Peyer's patch (tissue), 4 donors: Measurements from ENCODE around the gene LRBA. TPM values are rescaled to one million over a fixed set of nuclear protein-coding genes. Genes with fewer than 3 reads are reported as not detected.

Experiments
- DNase-seq, 3 donors: peaks; one replicate each; pipeline ENCODE4 v3.0.0-alpha.2; 2017 to 2019
- H3K27ac ChIP-seq, 4 donors: fragments of 200-600 bp; sonication (generic); one replicate each; pipeline ENCODE4 v1.5.1; 2016 to 2019
- H3K27me3 ChIP-seq, 2 donors: fragments of 200-600 bp; sonication (generic); one replicate each; pipeline ENCODE4 v1.5.1; 2019
- H3K36me3 ChIP-seq, 3 donors: fragments of 200-600 bp; sonication (generic); one replicate each; pipeline ENCODE4 v1.5.1; 2016 to 2019
- H3K4me1 ChIP-seq, 4 donors: fragments of 200-600 bp; sonication (generic); one replicate each; pipeline ENCODE4 v1.5.1; 2016 to 2019
- H3K4me3 ChIP-seq, 4 donors: fragments of 200-600 bp; sonication (generic); 1 replicate in 3 of 4; 2 replicates in 1 of 4; pipeline ENCODE4 v1.5.1; 2016 to 2019; ENCODE audit warnings: mild to moderate bottlenecking in 1 of 4
- H3K9me3 ChIP-seq, 4 donors: fragments of 200-600 bp; sonication (generic); one replicate each; pipeline ENCODE4 v1.5.1; 2016 to 2019; ENCODE audit warnings: mild to moderate bottlenecking in 1 of 4
- POLR2A ChIP-seq, 2 donors: fragments of 450-650 bp; IDR thresholded peaks; one replicate each; pipeline ENCODE4 v1.5.1; 2017; ENCODE audit warnings: antibody characterized with exemption in 2 of 2, mild to moderate bottlenecking in 2 of 2, moderate library complexity in 2 of 2
- total RNA-seq, 4 donors: library from RNA; depleted of rRNA; stranded (reverse); fragments of >200 nt; gene quantifications; one replicate each; pipeline ENCODE4 v1.1.0, GENCODE V29; 2016
- TF ChIP-seq, protein P1 (sequence below), 6 experiments: fragments of 450-650 bp in 4 of 6; fragments of 200-600 bp in 2 of 6; sonication (generic) in 1 of 6; IDR thresholded peaks; one replicate each; pipeline ENCODE4 v1.5.1; 2017 to 2019; ENCODE audit warnings: antibody characterized with exemption in 6 of 6, mild to moderate bottlenecking in 3 of 6, moderate library complexity in 1 of 6

LRBA gene
- total RNA-seq, 4 donors from 2014 or later, result 71.5 to 120 (median 91.7) TPM

DNA sequence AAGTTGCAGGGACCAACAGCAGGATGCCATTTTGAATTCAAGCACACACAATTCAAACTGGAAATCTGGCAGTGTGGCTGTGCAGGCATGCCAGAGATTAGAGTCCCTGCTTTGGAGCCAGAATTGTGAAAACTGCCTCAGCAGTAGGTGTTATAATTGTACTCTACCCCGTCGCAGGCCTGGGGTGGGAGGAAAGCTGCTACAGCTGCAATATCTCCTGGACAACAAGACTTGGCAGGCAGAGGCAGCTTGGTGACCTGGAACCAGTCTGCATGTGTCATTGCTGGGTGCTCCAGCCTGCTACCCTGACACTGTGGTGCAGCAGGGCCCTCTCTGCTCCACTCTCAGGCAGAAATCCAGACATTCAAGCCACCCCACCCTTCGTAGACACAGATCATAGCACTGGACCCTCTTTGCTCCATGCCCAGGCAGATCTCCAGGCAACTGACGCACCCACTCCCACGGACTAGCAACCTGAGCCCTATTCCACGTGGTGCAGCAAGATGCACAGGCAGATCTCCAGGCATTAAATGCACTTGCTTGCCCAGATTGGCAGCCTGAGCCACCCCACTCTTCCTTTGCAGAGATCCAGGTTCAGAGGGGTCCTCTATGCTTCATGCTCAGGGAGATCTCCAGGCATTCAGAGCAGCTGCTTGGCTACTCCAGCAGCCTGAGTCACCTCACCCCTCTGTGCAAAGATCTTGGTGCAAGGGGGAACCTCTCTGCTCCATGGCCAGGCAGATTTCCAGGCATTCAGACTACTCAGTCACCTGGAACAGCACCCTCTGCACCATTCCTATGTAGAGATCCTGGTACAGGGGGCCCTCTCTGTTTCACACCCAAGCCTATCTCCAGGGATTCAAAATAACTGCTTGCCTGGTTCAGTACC is 140.5 kb downstream of the LRBA start:
- no peak for DNase-seq
- H3K4me1 ChIP-seq, result no peaks in the 10 kb centered on the region
- no peak overlapping the region for H3K4me3 ChIP-seq
- no peak overlapping the region for H3K27ac ChIP-seq
- H3K27me3 ChIP-seq, result no peaks in the 10 kb centered on the region
- TF ChIP-seq, protein P1, sequence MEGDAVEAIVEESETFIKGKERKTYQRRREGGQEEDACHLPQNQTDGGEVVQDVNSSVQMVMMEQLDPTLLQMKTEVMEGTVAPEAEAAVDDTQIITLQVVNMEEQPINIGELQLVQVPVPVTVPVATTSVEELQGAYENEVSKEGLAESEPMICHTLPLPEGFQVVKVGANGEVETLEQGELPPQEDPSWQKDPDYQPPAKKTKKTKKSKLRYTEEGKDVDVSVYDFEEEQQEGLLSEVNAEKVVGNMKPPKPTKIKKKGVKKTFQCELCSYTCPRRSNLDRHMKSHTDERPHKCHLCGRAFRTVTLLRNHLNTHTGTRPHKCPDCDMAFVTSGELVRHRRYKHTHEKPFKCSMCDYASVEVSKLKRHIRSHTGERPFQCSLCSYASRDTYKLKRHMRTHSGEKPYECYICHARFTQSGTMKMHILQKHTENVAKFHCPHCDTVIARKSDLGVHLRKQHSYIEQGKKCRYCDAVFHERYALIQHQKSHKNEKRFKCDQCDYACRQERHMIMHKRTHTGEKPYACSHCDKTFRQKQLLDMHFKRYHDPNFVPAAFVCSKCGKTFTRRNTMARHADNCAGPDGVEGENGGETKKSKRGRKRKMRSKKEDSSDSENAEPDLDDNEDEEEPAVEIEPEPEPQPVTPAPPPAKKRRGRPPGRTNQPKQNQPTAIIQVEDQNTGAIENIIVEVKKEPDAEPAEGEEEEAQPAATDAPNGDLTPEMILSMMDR (IDR thresholded peaks at IDR 0.05), result no peak
- TF ChIP-seq POLR2A (IDR thresholded peaks at IDR 0.05), result no peak
- peaks cover 0 to 8% (median 0%) of the 10 kb centered on the region in 3 donors for H3K36me3 ChIP-seq
- H3K9me3 ChIP-seq, result no peaks in the 10 kb centered on the region

DNA sequence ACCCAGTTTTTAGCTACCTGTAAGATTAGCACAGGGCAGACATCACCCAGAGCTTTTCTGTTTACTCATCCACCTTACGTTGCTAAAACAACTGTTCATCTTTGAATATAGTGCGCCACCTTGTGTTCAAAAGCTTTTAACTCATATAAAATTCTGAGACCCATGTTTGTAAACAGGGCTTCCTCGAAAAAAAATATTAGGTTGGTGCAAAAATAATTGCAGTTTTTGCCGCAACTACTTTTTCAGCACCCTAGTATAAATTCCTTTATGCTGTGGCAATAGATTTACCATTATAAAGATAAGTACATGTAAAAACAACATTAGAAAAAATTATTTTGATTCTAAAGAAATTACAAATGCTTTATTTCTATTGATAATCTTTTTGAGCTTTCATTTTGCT is 147.9 kb downstream of the LRBA start:
- Histone ChIP-seq H3K27me3 (no peaks in the 10 kb centered on the region), H3K36me3 (peaks cover 0 to 8% (median 0%) of the 10 kb centered on the region in 3 donors), H3K27ac (no peak overlapping the region), H3K9me3 (no peaks in the 10 kb centered on the region), H3K4me3 (no peak overlapping the region), H3K4me1 (no peaks in the 10 kb centered on the region)
- TF ChIP-seq, protein P1 (IDR thresholded peaks at IDR 0.05), result peak; percentile 32 to 87 (median 74)
- TF ChIP-seq POLR2A (IDR thresholded peaks at IDR 0.05), result no peak
- DNase-seq, result no peak

DNA sequence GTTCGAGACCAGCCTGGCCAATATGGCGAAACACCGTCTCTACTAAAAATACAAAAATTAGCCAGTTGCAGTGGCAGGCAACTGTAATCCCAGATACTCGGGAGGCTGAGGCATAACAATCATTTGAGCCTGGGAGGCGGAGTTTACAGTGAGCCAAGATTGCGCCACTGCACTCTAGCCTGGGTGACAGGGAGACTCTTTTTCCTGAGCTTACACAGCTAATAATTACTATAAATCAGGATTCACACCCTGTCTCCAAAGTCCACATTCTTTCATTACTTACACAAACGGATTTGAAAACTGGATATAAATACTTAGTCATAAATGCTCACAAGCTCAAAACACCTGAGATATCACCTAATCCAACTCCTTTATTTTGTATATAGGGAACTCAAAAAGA is 151.6 kb downstream of the LRBA start:
- peak in 2 of 3 donors; percentile 61 to 67 for DNase-seq
- TF ChIP-seq, protein P1 (IDR thresholded peaks at IDR 0.05), result no peak
- no peak for TF ChIP-seq POLR2A (IDR thresholded peaks at IDR 0.05)

DNA sequence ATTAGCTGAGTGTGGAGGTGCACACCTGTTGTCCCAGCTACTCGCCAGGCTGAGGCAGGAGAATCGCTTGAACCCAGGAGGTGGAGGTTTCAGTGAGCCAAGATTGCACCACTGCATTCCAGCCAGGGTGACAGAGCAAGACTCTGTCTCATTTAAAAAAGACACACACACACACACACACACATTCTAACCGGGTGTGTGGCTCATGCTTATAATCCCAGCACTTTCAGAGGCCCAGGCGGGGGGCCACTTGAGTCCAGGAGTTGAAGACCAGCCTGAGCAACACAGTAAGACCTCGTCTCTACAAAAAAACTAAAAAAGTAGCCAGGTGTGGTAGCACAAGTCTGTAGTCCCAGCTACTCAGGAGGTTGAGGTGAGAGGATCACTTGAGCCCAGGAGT is 152.3 kb downstream of the LRBA start:
- DNase-seq, result no peak
- no peaks in the 10 kb centered on the region for H3K9me3 ChIP-seq
- TF ChIP-seq, protein P1 (IDR thresholded peaks at IDR 0.05), result no peak
- no peak for TF ChIP-seq POLR2A (IDR thresholded peaks at IDR 0.05)
- H3K4me1 ChIP-seq, result no peaks in the 10 kb centered on the region
- no peaks in the 10 kb centered on the region for H3K27me3 ChIP-seq
- H3K36me3 ChIP-seq, result no peaks in the 10 kb centered on the region
- no peak overlapping the region for H3K27ac ChIP-seq
- H3K4me3 ChIP-seq, result no peak overlapping the region

More for the DNA sequence above, 151.6 kb downstream of the LRBA start:
- H3K9me3 ChIP-seq, result no peaks in the 10 kb centered on the region
- no peak overlapping the region for H3K27ac ChIP-seq
- H3K27me3 ChIP-seq, result no peaks in the 10 kb centered on the region
- no peaks in the 10 kb centered on the region for H3K4me1 ChIP-seq
- no peaks in the 10 kb centered on the region for H3K36me3 ChIP-seq
- no peak overlapping the region for H3K4me3 ChIP-seq

DNA sequence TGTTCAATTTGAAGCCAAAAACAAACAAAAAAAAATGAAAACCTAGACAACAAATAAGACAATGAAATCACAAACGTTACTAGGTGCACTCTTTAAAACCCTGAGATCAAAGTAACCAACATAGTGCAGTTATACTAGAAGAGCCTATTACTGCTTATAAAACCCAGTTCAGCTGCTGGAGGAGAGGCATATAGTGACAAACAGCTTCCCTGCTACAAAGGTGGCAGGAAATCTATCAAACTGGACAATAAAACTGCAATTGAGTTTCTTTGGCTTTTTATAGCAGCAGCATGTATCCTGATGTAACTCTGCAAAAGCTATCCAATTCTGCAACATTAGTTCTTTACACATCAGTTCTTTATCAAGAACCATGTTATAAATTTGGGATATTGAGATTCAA is 155.6 kb downstream of the LRBA start:
- Histone ChIP-seq H3K9me3 (no peaks in the 10 kb centered on the region), H3K27me3 (no peaks in the 10 kb centered on the region), H3K36me3 (no peaks in the 10 kb centered on the region), H3K4me1 (no peaks in the 10 kb centered on the region), H3K27ac (no peak overlapping the region), H3K4me3 (no peak overlapping the region)
- DNase-seq, result no peak
- TF ChIP-seq POLR2A (IDR thresholded peaks at IDR 0.05), result no peak
- TF ChIP-seq, protein P1 (IDR thresholded peaks at IDR 0.05), result no peak
